Measurements from ENCODE around the gene RMDN2. TPM values are rescaled to one million over a fixed set of nuclear protein-coding genes. Genes with fewer than 3 reads are reported as not detected.

RMDN2 gene
- total and polyA plus RNA-seq, 5 donors from 2014 or later, result 1.3 to 3.2 (median 1.7) TPM

DNA sequence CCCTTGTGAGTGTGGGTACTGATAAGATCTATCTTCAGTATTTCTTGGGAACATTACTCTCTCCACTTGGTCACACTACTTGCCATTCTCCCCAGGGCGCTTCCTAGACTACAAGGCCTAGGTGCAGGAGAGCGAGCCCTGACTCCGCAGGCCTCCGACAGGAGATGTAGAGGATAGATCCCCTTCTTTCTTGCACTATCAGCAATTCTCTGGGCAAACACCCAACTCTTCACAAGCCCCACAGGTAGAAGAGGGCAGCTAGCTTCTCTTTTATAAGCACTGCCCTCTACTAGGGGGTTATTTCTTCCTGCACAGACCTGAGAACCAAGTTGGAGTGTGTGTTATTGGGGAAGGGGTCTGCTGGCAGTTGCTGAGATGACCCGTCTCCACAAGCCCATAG, 10.7 kb upstream of the RMDN2 start:
- Histone ChIP-seq H3K27ac (ENCODE audit: insufficient read depth, low read length, poor library complexity, severe bottlenecking) (no peak overlapping the region), H3K36me3 (ENCODE audit: control insufficient read depth, insufficient read depth, low read length) (no peaks in the 10 kb centered on the region), H3K4me1 (ENCODE audit: control insufficient read depth, insufficient read depth, low read length, poor library complexity, severe bottlenecking) (no peaks in the 10 kb centered on the region), H3K4me3 (ENCODE audit: low read depth, low read length) (no peak overlapping the region), H3K9me3 (ENCODE audit: control insufficient read depth in 2 of 2, low read length in 2 of 2) (no peaks in the 10 kb centered on the region), H3K27me3 (ENCODE audit: control insufficient read depth, insufficient read depth, low read length) (peaks cover 11% of the 10 kb centered on the region)
- peaks cover 0 to 5% (median 0%) of the 10 kb centered on the region in 4 donors for H3K4me1 Mint-ChIP-seq
- ATAC-seq (ENCODE audit: low read depth in 2 of 2) (no peak), DNase-seq (no peak)
- no peaks in the 10 kb centered on the region for H3K36me3 Mint-ChIP-seq
- no peak overlapping the region for H3K27ac Mint-ChIP-seq
- no peak overlapping the region for H3K4me3 Mint-ChIP-seq
- peaks cover 34% of the 10 kb centered on the region for H3K27me3 Mint-ChIP-seq
- peaks cover 0 to 2% (median 0%) of the 10 kb centered on the region in 7 donors for H3K9me3 Mint-ChIP-seq

DNA sequence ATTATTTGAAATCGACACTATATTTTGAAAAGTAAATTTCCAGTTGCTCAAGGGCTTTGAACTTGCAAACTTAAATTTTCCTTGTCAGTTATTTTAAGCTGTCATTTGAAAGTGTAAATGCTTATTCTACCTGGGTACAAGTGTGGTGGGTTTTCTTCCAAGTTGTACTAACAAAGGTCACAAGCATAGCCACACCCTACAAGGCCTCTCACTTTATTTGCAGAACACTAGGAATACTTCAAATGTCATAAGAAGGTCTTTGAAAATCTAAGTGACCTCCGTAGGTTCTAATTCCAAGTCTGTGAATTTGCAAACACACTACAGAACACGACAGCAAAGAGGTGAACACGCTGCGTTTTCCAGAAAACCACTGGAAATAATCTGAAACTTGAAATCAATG, 9.3 kb upstream of the RMDN2 start:
- no peak for DNase-seq
- H3K4me3 ChIP-seq (ENCODE audit: low read depth, low read length), result no peak overlapping the region

DNA sequence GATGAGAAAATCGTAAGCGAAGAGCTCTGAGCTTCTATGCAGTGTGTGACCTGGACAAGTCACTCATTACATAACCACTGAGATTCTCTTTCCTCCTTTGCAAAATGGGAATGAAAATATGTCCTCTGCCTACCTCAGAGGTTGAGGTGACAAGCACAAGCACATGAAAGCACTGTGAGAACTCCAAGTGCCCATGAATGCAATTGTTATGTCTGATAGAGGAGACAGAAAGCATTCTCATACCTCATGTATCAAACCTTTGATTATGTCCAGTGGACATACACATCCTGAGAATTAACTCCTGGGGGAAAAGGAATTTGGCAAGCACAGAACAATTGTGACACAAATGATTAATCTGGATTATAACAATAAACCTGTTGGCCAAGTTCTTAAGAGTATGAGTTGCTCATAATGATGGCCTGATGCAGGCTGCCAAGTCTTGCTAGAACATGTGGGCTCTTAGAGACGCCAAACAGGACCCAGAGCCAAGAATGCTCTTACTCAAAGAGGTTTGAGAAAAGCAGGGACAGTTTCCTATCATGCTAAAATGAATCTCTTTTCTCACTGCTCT, 8.5 kb upstream of the RMDN2 start:
- H3K4me1 Mint-ChIP-seq, result peaks cover 0 to 8% (median 0%) of the 10 kb centered on the region in 4 donors
- no peaks in the 10 kb centered on the region for H3K4me1 ChIP-seq (ENCODE audit: control insufficient read depth, insufficient read depth, low read length, poor library complexity, severe bottlenecking)
- H3K4me3 ChIP-seq (ENCODE audit: low read depth, low read length), result no peak overlapping the region
- H3K36me3 ChIP-seq (ENCODE audit: control insufficient read depth, insufficient read depth, low read length), result no peaks in the 10 kb centered on the region
- ATAC-seq (ENCODE audit: low read depth in 2 of 2) (no peak), DNase-seq (no peak)
- H3K27me3 Mint-ChIP-seq, result peaks cover 42% of the 10 kb centered on the region
- H3K36me3 Mint-ChIP-seq, result no peaks in the 10 kb centered on the region
- no peak overlapping the region for H3K27ac Mint-ChIP-seq
- H3K27ac ChIP-seq (ENCODE audit: insufficient read depth, low read length, poor library complexity, severe bottlenecking), result no peak overlapping the region
- no peaks in the 10 kb centered on the region for H3K9me3 ChIP-seq (ENCODE audit: control insufficient read depth in 2 of 2, low read length in 2 of 2)
- no peak overlapping the region for H3K4me3 Mint-ChIP-seq
- peaks cover 0 to 2% (median 0%) of the 10 kb centered on the region in 7 donors for H3K9me3 Mint-ChIP-seq
- H3K27me3 ChIP-seq (ENCODE audit: control insufficient read depth, insufficient read depth, low read length), result peaks cover 18% of the 10 kb centered on the region

More for the DNA sequence above, 9.3 kb upstream of the RMDN2 start:
- Mint-ChIP-seq H3K27me3 (peaks cover 45% of the 10 kb centered on the region), H3K4me3 (no peak overlapping the region), H3K36me3 (no peaks in the 10 kb centered on the region), H3K27ac (no peak overlapping the region), H3K4me1 (peaks cover 0 to 8% (median 0%) of the 10 kb centered on the region in 4 donors), H3K9me3 (peaks cover 0 to 2% (median 0%) of the 10 kb centered on the region in 7 donors)
- Histone ChIP-seq H3K9me3 (ENCODE audit: control insufficient read depth in 2 of 2, low read length in 2 of 2) (no peaks in the 10 kb centered on the region), H3K36me3 (ENCODE audit: control insufficient read depth, insufficient read depth, low read length) (no peaks in the 10 kb centered on the region), H3K27me3 (ENCODE audit: control insufficient read depth, insufficient read depth, low read length) (peaks cover 21% of the 10 kb centered on the region), H3K4me1 (ENCODE audit: control insufficient read depth, insufficient read depth, low read length, poor library complexity, severe bottlenecking) (no peaks in the 10 kb centered on the region), H3K27ac (ENCODE audit: insufficient read depth, low read length, poor library complexity, severe bottlenecking) (no peak overlapping the region)
- ATAC-seq (ENCODE audit: low read depth in 2 of 2), result no peak

- H3K4me1 Mint-ChIP-seq, result peaks cover 0 to 8% (median 1%) of the 10 kb centered on the region in 4 donors
These were observed 7.5 kb upstream of the RMDN2 start for GRCh38 chr2:37917281-37918228.

DNA sequence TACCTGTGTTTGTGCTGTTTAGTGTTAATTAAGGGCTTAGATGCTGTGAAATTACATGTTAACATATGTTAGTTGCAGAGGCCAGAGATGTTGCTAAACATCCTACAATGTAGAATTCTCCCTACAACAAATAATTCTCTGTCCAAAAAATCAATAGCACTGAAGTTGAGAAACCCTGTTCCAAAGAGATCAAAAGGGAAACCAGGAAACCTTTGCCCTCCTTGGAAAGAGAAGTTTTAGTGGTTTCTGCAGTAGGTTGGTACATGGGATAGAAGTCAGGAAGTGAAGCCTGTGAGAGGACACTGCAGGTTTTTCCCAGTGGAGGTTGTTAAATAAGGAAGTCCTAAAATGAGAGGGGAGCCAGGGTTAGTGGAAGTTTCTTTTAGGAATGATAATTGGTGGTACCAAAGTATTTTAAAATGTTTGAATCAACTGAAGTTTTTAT, 6.3 kb upstream of the RMDN2 start:
- ATAC-seq (ENCODE audit: low read depth in 2 of 2) (no peak), DNase-seq (no peak)
- H3K27ac Mint-ChIP-seq, result no peak overlapping the region
- no peak overlapping the region for H3K4me3 Mint-ChIP-seq
- peaks cover 0 to 8% (median 1%) of the 10 kb centered on the region in 4 donors for H3K4me1 Mint-ChIP-seq
- H3K27me3 Mint-ChIP-seq, result peaks cover 61% of the 10 kb centered on the region
- H3K27me3 ChIP-seq (ENCODE audit: control insufficient read depth, insufficient read depth, low read length), result peaks cover 30% of the 10 kb centered on the region
- H3K4me1 ChIP-seq (ENCODE audit: control insufficient read depth, insufficient read depth, low read length, poor library complexity, severe bottlenecking), result no peaks in the 10 kb centered on the region
- H3K4me3 ChIP-seq (ENCODE audit: low read depth, low read length), result no peak overlapping the region
- no peaks in the 10 kb centered on the region for H3K36me3 ChIP-seq (ENCODE audit: control insufficient read depth, insufficient read depth, low read length)
- H3K36me3 Mint-ChIP-seq, result no peaks in the 10 kb centered on the region
- H3K27ac ChIP-seq (ENCODE audit: insufficient read depth, low read length, poor library complexity, severe bottlenecking), result no peak overlapping the region
- peaks cover 0 to 1% (median 0%) of the 10 kb centered on the region in 7 donors for H3K9me3 Mint-ChIP-seq
- no peaks in the 10 kb centered on the region for H3K9me3 ChIP-seq (ENCODE audit: control insufficient read depth in 2 of 2, low read length in 2 of 2)

More at GRCh38 chr2:37917281-37918228, 7.5 kb upstream of the RMDN2 start:
- Histone ChIP-seq H3K27ac (ENCODE audit: insufficient read depth, low read length, poor library complexity, severe bottlenecking) (no peak overlapping the region), H3K4me1 (ENCODE audit: control insufficient read depth, insufficient read depth, low read length, poor library complexity, severe bottlenecking) (no peaks in the 10 kb centered on the region), H3K4me3 (ENCODE audit: low read depth, low read length) (no peak overlapping the region), H3K36me3 (ENCODE audit: control insufficient read depth, insufficient read depth, low read length) (no peaks in the 10 kb centered on the region), H3K27me3 (ENCODE audit: control insufficient read depth, insufficient read depth, low read length) (peaks cover 24% of the 10 kb centered on the region), H3K9me3 (ENCODE audit: control insufficient read depth in 2 of 2, low read length in 2 of 2) (no peaks in the 10 kb centered on the region)
- H3K4me3 Mint-ChIP-seq, result no peak overlapping the region
- peaks cover 0 to 2% (median 0%) of the 10 kb centered on the region in 7 donors for H3K9me3 Mint-ChIP-seq
- H3K27me3 Mint-ChIP-seq, result peaks cover 50% of the 10 kb centered on the region
- no peak overlapping the region for H3K27ac Mint-ChIP-seq
- DNase-seq (peak in 1 of 3 donors; percentile 16), ATAC-seq (ENCODE audit: low read depth in 2 of 2) (no peak)
- H3K36me3 Mint-ChIP-seq, result no peaks in the 10 kb centered on the region

DNA sequence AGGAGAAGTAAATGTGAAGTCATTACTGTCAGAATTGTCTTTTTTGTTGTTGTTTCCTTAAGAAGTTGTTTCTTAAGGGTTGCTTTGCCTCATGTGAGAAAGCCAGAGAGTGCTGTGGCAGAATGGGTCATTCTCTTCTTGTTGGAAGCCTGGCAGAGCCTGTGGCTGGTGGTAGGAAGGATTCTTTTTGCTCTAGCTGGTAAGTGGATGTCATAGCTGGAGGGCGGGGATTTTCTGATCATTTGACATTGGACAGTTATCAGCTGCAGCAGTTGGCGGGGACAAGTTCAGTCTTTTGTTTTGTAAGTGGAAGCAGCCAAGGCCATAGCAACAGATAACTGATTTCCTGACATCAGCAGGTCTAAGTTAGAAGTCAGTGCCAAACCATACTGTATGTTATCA, 5.5 kb upstream of the RMDN2 start:
- H3K27ac ChIP-seq (ENCODE audit: insufficient read depth, low read length, poor library complexity, severe bottlenecking), result no peak overlapping the region

GRCh38 chr2:37920570-37920969, 4.5 kb upstream of the RMDN2 start:
- Mint-ChIP-seq H3K36me3 (no peaks in the 10 kb centered on the region), H3K27ac (no peak overlapping the region), H3K27me3 (peaks cover 69% of the 10 kb centered on the region), H3K4me1 (peaks cover 4 to 20% (median 8%) of the 10 kb centered on the region in 4 donors), H3K9me3 (peaks cover 0 to 1% (median 0%) of the 10 kb centered on the region in 7 donors), H3K4me3 (peak overlapping the region in 1 of 4 donors; percentile 38)
- H3K4me3 ChIP-seq (ENCODE audit: low read depth, low read length), result no peak overlapping the region
- peaks cover 10% of the 10 kb centered on the region for H3K4me1 ChIP-seq (ENCODE audit: control insufficient read depth, insufficient read depth, low read length, poor library complexity, severe bottlenecking)
- H3K27ac ChIP-seq (ENCODE audit: insufficient read depth, low read length, poor library complexity, severe bottlenecking), result no peak overlapping the region
- H3K36me3 ChIP-seq (ENCODE audit: control insufficient read depth, insufficient read depth, low read length), result no peaks in the 10 kb centered on the region
- no peak for ATAC-seq (ENCODE audit: low read depth in 2 of 2)
- H3K27me3 ChIP-seq (ENCODE audit: control insufficient read depth, insufficient read depth, low read length), result peaks cover 30% of the 10 kb centered on the region
- H3K9me3 ChIP-seq (ENCODE audit: control insufficient read depth in 2 of 2, low read length in 2 of 2), result no peaks in the 10 kb centered on the region
- DNase-seq, result no peak

More for the DNA sequence above, 5.5 kb upstream of the RMDN2 start:
- DNase-seq (no peak), ATAC-seq (ENCODE audit: low read depth in 2 of 2) (no peak)
- H3K27me3 ChIP-seq (ENCODE audit: control insufficient read depth, insufficient read depth, low read length), result peaks cover 30% of the 10 kb centered on the region
- no peaks in the 10 kb centered on the region for H3K36me3 Mint-ChIP-seq
- H3K4me1 Mint-ChIP-seq, result peaks cover 2 to 17% (median 7%) of the 10 kb centered on the region in 4 donors
- H3K9me3 Mint-ChIP-seq, result peaks cover 0 to 1% (median 0%) of the 10 kb centered on the region in 7 donors
- H3K27me3 Mint-ChIP-seq, result peaks cover 69% of the 10 kb centered on the region
- no peak overlapping the region for H3K27ac Mint-ChIP-seq
- H3K36me3 ChIP-seq (ENCODE audit: control insufficient read depth, insufficient read depth, low read length), result no peaks in the 10 kb centered on the region
- no peaks in the 10 kb centered on the region for H3K9me3 ChIP-seq (ENCODE audit: control insufficient read depth in 2 of 2, low read length in 2 of 2)
- no peak overlapping the region for H3K4me3 ChIP-seq (ENCODE audit: low read depth, low read length)
- peaks cover 5% of the 10 kb centered on the region for H3K4me1 ChIP-seq (ENCODE audit: control insufficient read depth, insufficient read depth, low read length, poor library complexity, severe bottlenecking)
- peak overlapping the region in 1 of 4 donors; percentile 48 for H3K4me3 Mint-ChIP-seq
